NCI-H2029 (cell line): ENCODE measurements around the gene LIN37.
A peak's percentile ranks its signal among the peaks of the same experiment; 100 is the strongest.

Experiments
- DNase-seq: peaks from one replicate; lab custom pipeline; 2025; lab: John Stamatoyannopoulos, UW

The LIN37 gene

GRCh38 chr19:35748106-35749020, at the start of gene LIN37:
TSS of gene LIN37 (plus strand) at chr19:35748576. CDS start at chr19:35748725, 149 bp downstream.
- peak; percentile 99 for DNase-seq

GRCh38 chr19:35702223-35703012, 46.0 kb upstream of the LIN37 start:
- peak; percentile 97 for DNase-seq

GRCh38 chr19:35703343-35703742, 45.0 kb upstream of the LIN37 start:
- peak; percentile 14 for DNase-seq

GRCh38 chr19:35704218-35704617, 44.2 kb upstream of the LIN37 start, which contains the start of gene ZBTB32:
TSS of gene ZBTB32 (plus strand) at chr19:35704558. CDS start at chr19:35714627, 10,069 bp downstream.
- no peak for DNase-seq

GRCh38 chr19:35708391-35708790, 40.0 kb upstream of the LIN37 start:
- DNase-seq, result no peak

- no peak for DNase-seq
These were observed 37.3 kb upstream of the LIN37 start for GRCh38 chr19:35710784-35711723.

- DNase-seq, result no peak
These were observed 35.5 kb upstream of the LIN37 start for GRCh38 chr19:35712567-35713505.

- DNase-seq, result no peak
These were observed 34.9 kb upstream of the LIN37 start for GRCh38 chr19:35713506-35713850.

GRCh38 chr19:35713904-35714495, 34.4 kb upstream of the LIN37 start:
- no peak for DNase-seq

- DNase-seq, result no peak
These were observed 33.6 kb upstream of the LIN37 start for GRCh38 chr19:35714601-35715354.

GRCh38 chr19:35715355-35715809, 33.0 kb upstream of the LIN37 start:
- DNase-seq, result no peak

GRCh38 chr19:35715981-35716800, 32.2 kb upstream of the LIN37 start:
- DNase-seq, result no peak

- DNase-seq, result peak; percentile 91
These were observed 31.3 kb upstream of the LIN37 start for GRCh38 chr19:35716801-35717664.

GRCh38 chr19:35717665-35718344, 30.6 kb upstream of the LIN37 start, which contains the start of gene KMT2B:
TSS of gene KMT2B (plus strand) at chr19:35718003. CDS start at chr19:35718019, 16 bp downstream.
- no peak for DNase-seq

- no peak for DNase-seq
These were observed 29.9 kb upstream of the LIN37 start for GRCh38 chr19:35718345-35719041.
